WTC11 (cell line): ENCODE results near the gene NCKAP5. TPM values are rescaled to one million over a fixed set of nuclear protein-coding genes. Genes with fewer than 3 reads are reported as not detected.
A peak's percentile ranks its signal among the peaks of the same experiment; 100 is the strongest.

Source experiments
- ATAC-seq: fragments of 200-7000 bp; cut with Tn5 transposase; 2 replicates; pipeline ENCODE4 v1.10.0; 2021; ENCODE audit warnings: mild to moderate bottlenecking, moderate library complexity
- CTCF ChIA-PET: fragments of 300-600 bp; sonication (Branson Sonifier 250); formaldehyde crosslinking; loops from one replicate; lab custom pipeline; 2021; ENCODE audit warnings: antibody characterized with exemption; lab: Charles Lee
- POLR2A ChIA-PET: fragments of 350-600 bp; sonication (Branson Sonifier 250); formaldehyde crosslinking; loops from one replicate; lab custom pipeline; 2021; ENCODE audit warnings: antibody characterized with exemption; lab: Charles Lee
- DNase-seq: peaks from one replicate; pipeline ENCODE4 v3.0.0; 2021; ENCODE audit warnings: low spot score
- H3K27ac Mint-ChIP-seq: 2 replicates; pipeline ENCODE4 v1.8.0; 2021; ENCODE audit warnings: mixed read lengths
- H3K27me3 Mint-ChIP-seq: 2 replicates; pipeline ENCODE4 v1.8.0; 2021; ENCODE audit warnings: low read depth, mild to moderate bottlenecking, moderate library complexity, mixed read lengths
- H3K36me3 Mint-ChIP-seq: 2 replicates; pipeline ENCODE4 v1.8.0; 2021; ENCODE audit warnings: mixed read lengths
- H3K4me1 Mint-ChIP-seq: 2 replicates; pipeline ENCODE4 v1.8.0; 2022; ENCODE audit warnings: mixed read lengths
- H3K4me3 Mint-ChIP-seq: 2 replicates; pipeline ENCODE4 v1.8.0; 2021; ENCODE audit warnings: mild to moderate bottlenecking, moderate library complexity, mixed read lengths
- H3K9me3 Mint-ChIP-seq: 2 replicates; pipeline ENCODE4 v1.8.0; 2021; ENCODE audit warnings: mixed read lengths
- AR ChIP-seq: fragments of 250-450 bp; sonication (Bioruptor Pico); IDR thresholded peaks from 2 replicates; pipeline ENCODE4 v1.9.0; 2021; ENCODE audit warnings: mild to moderate bottlenecking
- CREB1 ChIP-seq: sonication (generic); formaldehyde crosslinking; IDR thresholded peaks from 2 replicates; pipeline ENCODE4 v1.8.0; 2023; ENCODE audit warnings: mild to moderate bottlenecking, missing genetic modification reagents
- FOXJ3 ChIP-seq: sonication (generic); formaldehyde crosslinking; IDR thresholded peaks from 2 replicates; pipeline ENCODE4 v1.9.0; 2021; ENCODE audit warnings: missing genetic modification reagents, mild to moderate bottlenecking, borderline replicate concordance
- GABPB1 ChIP-seq: sonication (generic); formaldehyde crosslinking; IDR thresholded peaks from 2 replicates; pipeline ENCODE4 v1.8.1; 2023; ENCODE audit warnings: mild to moderate bottlenecking, missing genetic modification reagents
- HMGA2 ChIP-seq: fragments of 250-450 bp; sonication (Bioruptor Pico); IDR thresholded peaks from 2 replicates; pipeline ENCODE4 v1.4.0; 2021; ENCODE audit warnings: mild to moderate bottlenecking, moderate library complexity
- IRF1 ChIP-seq: sonication (generic); formaldehyde crosslinking; IDR thresholded peaks from 2 replicates; pipeline ENCODE4 v1.8.0; 2023; ENCODE audit warnings: missing genetic modification reagents
- MXD4 ChIP-seq: fragments of 250-450 bp; sonication (Bioruptor Pico); IDR thresholded peaks from 2 replicates; pipeline ENCODE4 v1.8.0; 2021; ENCODE audit warnings: mild to moderate bottlenecking, moderate library complexity, borderline replicate concordance
- TEAD4 ChIP-seq: sonication (generic); formaldehyde crosslinking; IDR thresholded peaks from 2 replicates; pipeline ENCODE4 v1.8.0; 2022; ENCODE audit warnings: mild to moderate bottlenecking, missing genetic modification reagents
- ZMAT4 ChIP-seq: fragments of 250-450 bp; sonication (Bioruptor Pico); IDR thresholded peaks from 2 replicates; pipeline ENCODE4 v1.9.0; 2021; ENCODE audit warnings: mild to moderate bottlenecking
- ZNF232 ChIP-seq: sonication (generic); formaldehyde crosslinking; IDR thresholded peaks from 2 replicates; pipeline ENCODE4 v1.8.0; 2022; ENCODE audit warnings: mild to moderate bottlenecking, missing genetic modification reagents
- ZNF416 ChIP-seq: fragments of 250-450 bp; sonication (Bioruptor Pico); IDR thresholded peaks from 2 replicates; pipeline ENCODE4 v1.9.0; 2021; ENCODE audit warnings: mild to moderate bottlenecking, inconsistent platforms
- total RNA-seq: library from RNA; stranded (reverse); gene quantifications from 3 replicates; pipeline ENCODE4 v1.2.3, GENCODE V29; 2021
- TF ChIP-seq, protein P1 (sequence below): sonication (generic); formaldehyde crosslinking; IDR thresholded peaks from 2 replicates; pipeline ENCODE4 v1.8.0; 2022; ENCODE audit warnings: mild to moderate bottlenecking, missing genetic modification reagents
- TF ChIP-seq, protein P2 (sequence below): sonication (generic); formaldehyde crosslinking; IDR thresholded peaks from 2 replicates; pipeline ENCODE4 v1.8.1; 2022; ENCODE audit warnings: low read depth, mild to moderate bottlenecking, moderate library complexity, missing genetic modification reagents, borderline replicate concordance
- TF ChIP-seq, protein P3 (sequence below): sonication (generic); formaldehyde crosslinking; IDR thresholded peaks from 2 replicates; pipeline ENCODE4 v1.8.0; 2023; ENCODE audit warnings: mild to moderate bottlenecking, missing genetic modification reagents
- TF ChIP-seq, protein P4 (sequence below): sonication (generic); formaldehyde crosslinking; IDR thresholded peaks from 2 replicates; pipeline ENCODE4 v1.8.1; 2023; ENCODE audit warnings: mild to moderate bottlenecking, missing genetic modification reagents
- TF ChIP-seq, protein P5 (sequence below): sonication (generic); formaldehyde crosslinking; IDR thresholded peaks from 2 replicates; pipeline ENCODE4 v1.8.0; 2022; ENCODE audit warnings: mild to moderate bottlenecking, missing genetic modification reagents
- TF ChIP-seq, protein P6 (sequence below): sonication (generic); formaldehyde crosslinking; IDR thresholded peaks from 2 replicates; pipeline ENCODE4 v1.8.1; 2022; ENCODE audit warnings: missing genetic modification reagents, borderline replicate concordance

The NCKAP5 gene
- total RNA-seq, 1 experiment from 2014 or later, result 0.55 TPM

DNA sequence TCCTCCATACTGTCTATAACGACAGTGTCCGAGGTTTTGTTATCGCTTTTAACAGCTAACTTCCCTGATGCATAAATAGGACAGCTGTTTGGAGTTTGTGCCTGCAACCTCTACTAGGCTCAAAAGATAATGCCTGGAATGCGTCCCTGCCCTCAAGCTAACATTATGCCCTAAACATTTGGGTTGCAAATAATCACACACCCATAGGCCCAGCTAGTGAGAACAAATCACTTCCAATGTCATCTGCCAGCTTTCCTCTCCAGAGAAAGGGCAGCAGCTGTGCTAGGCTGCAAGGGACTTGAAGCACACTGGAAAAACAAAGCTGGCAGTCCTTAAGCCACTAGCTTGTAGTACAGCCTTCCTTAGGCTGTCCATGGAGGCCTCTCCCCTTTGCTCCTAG is 696.4 kb downstream of the NCKAP5 start:
- ChIA-PET CTCF (no interaction called here), POLR2A (no interaction called here)
- DNase-seq (no peak), ATAC-seq (peak; percentile 63)
- no peaks in the 10 kb centered on the region for H3K36me3 Mint-ChIP-seq
- H3K27ac Mint-ChIP-seq, result no peak overlapping the region
- TF ChIP-seq AR (CRISPR knock-in tag), result no peak
- TF ChIP-seq, protein P1, sequence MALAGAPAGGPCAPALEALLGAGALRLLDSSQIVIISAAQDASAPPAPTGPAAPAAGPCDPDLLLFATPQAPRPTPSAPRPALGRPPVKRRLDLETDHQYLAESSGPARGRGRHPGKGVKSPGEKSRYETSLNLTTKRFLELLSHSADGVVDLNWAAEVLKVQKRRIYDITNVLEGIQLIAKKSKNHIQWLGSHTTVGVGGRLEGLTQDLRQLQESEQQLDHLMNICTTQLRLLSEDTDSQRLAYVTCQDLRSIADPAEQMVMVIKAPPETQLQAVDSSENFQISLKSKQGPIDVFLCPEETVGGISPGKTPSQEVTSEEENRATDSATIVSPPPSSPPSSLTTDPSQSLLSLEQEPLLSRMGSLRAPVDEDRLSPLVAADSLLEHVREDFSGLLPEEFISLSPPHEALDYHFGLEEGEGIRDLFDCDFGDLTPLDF, result no peak
- no peak for TF ChIP-seq HMGA2 (CRISPR knock-in tag)
- no peak for TF ChIP-seq CREB1
- TF ChIP-seq, protein P2, sequence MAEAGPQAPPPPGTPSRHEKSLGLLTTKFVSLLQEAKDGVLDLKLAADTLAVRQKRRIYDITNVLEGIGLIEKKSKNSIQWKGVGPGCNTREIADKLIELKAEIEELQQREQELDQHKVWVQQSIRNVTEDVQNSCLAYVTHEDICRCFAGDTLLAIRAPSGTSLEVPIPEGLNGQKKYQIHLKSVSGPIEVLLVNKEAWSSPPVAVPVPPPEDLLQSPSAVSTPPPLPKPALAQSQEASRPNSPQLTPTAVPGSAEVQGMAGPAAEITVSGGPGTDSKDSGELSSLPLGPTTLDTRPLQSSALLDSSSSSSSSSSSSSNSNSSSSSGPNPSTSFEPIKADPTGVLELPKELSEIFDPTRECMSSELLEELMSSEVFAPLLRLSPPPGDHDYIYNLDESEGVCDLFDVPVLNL (CRISPR knock-in tag), result no peak
- TF ChIP-seq FOXJ3 (CRISPR knock-in tag), result no peak
- no peak for TF ChIP-seq ZNF232 (CRISPR knock-in tag)
- TF ChIP-seq IRF1 (CRISPR knock-in tag), result no peak
- no peak for TF ChIP-seq TEAD4 (CRISPR knock-in tag)
- TF ChIP-seq MXD4 (CRISPR knock-in tag), result no peak
- TF ChIP-seq ZMAT4, result no peak
- TF ChIP-seq, protein P3, sequence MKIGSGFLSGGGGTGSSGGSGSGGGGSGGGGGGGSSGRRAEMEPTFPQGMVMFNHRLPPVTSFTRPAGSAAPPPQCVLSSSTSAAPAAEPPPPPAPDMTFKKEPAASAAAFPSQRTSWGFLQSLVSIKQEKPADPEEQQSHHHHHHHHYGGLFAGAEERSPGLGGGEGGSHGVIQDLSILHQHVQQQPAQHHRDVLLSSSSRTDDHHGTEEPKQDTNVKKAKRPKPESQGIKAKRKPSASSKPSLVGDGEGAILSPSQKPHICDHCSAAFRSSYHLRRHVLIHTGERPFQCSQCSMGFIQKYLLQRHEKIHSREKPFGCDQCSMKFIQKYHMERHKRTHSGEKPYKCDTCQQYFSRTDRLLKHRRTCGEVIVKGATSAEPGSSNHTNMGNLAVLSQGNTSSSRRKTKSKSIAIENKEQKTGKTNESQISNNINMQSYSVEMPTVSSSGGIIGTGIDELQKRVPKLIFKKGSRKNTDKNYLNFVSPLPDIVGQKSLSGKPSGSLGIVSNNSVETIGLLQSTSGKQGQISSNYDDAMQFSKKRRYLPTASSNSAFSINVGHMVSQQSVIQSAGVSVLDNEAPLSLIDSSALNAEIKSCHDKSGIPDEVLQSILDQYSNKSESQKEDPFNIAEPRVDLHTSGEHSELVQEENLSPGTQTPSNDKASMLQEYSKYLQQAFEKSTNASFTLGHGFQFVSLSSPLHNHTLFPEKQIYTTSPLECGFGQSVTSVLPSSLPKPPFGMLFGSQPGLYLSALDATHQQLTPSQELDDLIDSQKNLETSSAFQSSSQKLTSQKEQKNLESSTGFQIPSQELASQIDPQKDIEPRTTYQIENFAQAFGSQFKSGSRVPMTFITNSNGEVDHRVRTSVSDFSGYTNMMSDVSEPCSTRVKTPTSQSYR, result no peak
- TF ChIP-seq, protein P4, sequence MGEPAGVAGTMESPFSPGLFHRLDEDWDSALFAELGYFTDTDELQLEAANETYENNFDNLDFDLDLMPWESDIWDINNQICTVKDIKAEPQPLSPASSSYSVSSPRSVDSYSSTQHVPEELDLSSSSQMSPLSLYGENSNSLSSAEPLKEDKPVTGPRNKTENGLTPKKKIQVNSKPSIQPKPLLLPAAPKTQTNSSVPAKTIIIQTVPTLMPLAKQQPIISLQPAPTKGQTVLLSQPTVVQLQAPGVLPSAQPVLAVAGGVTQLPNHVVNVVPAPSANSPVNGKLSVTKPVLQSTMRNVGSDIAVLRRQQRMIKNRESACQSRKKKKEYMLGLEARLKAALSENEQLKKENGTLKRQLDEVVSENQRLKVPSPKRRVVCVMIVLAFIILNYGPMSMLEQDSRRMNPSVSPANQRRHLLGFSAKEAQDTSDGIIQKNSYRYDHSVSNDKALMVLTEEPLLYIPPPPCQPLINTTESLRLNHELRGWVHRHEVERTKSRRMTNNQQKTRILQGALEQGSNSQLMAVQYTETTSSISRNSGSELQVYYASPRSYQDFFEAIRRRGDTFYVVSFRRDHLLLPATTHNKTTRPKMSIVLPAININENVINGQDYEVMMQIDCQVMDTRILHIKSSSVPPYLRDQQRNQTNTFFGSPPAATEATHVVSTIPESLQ (CRISPR knock-in tag), result no peak
- no peak for TF ChIP-seq ZNF416 (CRISPR knock-in tag)
- H3K27me3 Mint-ChIP-seq, result no peaks in the 10 kb centered on the region
- no peaks in the 10 kb centered on the region for H3K9me3 Mint-ChIP-seq
- H3K4me3 Mint-ChIP-seq, result no peak overlapping the region
- H3K4me1 Mint-ChIP-seq, result peaks cover 39% of the 10 kb centered on the region

DNA sequence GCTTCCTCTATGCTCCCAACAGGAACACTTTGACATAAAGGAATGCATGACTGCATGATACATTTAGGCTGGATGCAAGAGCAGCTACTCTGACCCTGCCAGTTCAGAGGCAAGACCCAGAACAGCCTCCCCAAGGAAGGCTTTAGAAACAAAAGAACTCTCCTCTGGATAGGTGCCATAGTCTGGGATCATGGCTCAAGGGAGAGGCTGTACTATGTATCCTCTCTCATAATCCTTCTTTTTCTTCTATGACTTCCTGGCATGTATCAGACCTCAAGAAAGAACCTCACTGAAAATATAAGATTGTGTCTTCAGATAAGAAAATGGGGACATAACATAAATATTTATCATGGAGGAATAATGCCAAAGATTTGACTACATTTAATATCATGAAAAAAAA is 704.3 kb downstream of the NCKAP5 start:
- H3K9me3 Mint-ChIP-seq, result no peaks in the 10 kb centered on the region
- no peak overlapping the region for H3K4me3 Mint-ChIP-seq
- ATAC-seq (0 out of 2 replicates have a peak, but pooled peaks have one; percentile 28), DNase-seq (no peak)
- no peaks in the 10 kb centered on the region for H3K36me3 Mint-ChIP-seq
- POLR2A ChIA-PET, result no interaction called here
- H3K4me1 Mint-ChIP-seq, result peaks cover 23% of the 10 kb centered on the region
- H3K27me3 Mint-ChIP-seq, result no peaks in the 10 kb centered on the region
- no peak overlapping the region for H3K27ac Mint-ChIP-seq
- CTCF ChIA-PET, result no interaction called here
- TF ChIP-seq, protein P3, result no peak
- TF ChIP-seq, protein P5, sequence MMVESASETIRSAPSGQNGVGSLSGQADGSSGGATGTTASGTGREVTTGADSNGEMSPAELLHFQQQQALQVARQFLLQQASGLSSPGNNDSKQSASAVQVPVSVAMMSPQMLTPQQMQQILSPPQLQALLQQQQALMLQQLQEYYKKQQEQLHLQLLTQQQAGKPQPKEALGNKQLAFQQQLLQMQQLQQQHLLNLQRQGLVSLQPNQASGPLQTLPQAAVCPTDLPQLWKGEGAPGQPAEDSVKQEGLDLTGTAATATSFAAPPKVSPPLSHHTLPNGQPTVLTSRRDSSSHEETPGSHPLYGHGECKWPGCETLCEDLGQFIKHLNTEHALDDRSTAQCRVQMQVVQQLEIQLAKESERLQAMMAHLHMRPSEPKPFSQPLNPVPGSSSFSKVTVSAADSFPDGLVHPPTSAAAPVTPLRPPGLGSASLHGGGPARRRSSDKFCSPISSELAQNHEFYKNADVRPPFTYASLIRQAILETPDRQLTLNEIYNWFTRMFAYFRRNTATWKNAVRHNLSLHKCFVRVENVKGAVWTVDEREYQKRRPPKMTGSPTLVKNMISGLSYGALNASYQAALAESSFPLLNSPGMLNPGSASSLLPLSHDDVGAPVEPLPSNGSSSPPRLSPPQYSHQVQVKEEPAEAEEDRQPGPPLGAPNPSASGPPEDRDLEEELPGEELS (CRISPR knock-in tag), result no peak
- TF ChIP-seq, protein P6, sequence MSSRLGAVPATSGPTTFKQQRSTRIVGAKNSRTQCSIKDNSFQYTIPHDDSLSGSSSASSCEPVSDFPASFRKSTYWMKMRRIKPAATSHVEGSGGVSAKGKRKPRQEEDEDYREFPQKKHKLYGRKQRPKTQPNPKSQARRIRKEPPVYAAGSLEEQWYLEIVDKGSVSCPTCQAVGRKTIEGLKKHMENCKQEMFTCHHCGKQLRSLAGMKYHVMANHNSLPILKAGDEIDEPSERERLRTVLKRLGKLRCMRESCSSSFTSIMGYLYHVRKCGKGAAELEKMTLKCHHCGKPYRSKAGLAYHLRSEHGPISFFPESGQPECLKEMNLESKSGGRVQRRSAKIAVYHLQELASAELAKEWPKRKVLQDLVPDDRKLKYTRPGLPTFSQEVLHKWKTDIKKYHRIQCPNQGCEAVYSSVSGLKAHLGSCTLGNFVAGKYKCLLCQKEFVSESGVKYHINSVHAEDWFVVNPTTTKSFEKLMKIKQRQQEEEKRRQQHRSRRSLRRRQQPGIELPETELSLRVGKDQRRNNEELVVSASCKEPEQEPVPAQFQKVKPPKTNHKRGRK (CRISPR knock-in tag), result no peak
- TF ChIP-seq GABPB1 (CRISPR knock-in tag), result no peak
